Measurements from ENCODE around the gene CACNA1S. TPM values are rescaled to one million over a fixed set of nuclear protein-coding genes. Genes with fewer than 3 reads are reported as not detected.

CACNA1S gene
- total RNA-seq, 1 donor from 2014 or later = not detected

- Mint-ChIP-seq H3K4me1 (peaks cover 91% of the 10 kb centered on the region), H3K36me3 (ENCODE audit: low read depth) (peaks cover 17% of the 10 kb centered on the region), H3K9me3 (no peaks in the 10 kb centered on the region), H3K27ac (peak overlapping the region; percentile 97), H3K4me3 (no peak overlapping the region), H3K27me3 (no peaks in the 10 kb centered on the region)
- intact Hi-C loops (cut with micrococcal nuclease) = loop anchor here (1.0 kb wide), 2 partner anchors 10 to 348 kb away; partner anchors contain the start of gene DDX59
- TF ChIP-seq CTCF (IDR thresholded peaks at IDR 0.05) = no peak
- POLR2A ChIA-PET = interaction anchor here (0.8 to 1.8 kb wide), 4 partner anchors 8 to 47 kb away, joined by 4 to 7 read pairs (median 4); no protein-coding TSS in a partner anchor
- DNase-seq (no peak), ATAC-seq (ENCODE audit: low read depth) (no peak)
- CTCF ChIA-PET = interaction anchor here (1.1 to 9.7 kb wide), 3 partner anchors 8 to 46 kb away, joined by 6 to 53 read pairs (median 9); no protein-coding TSS in a partner anchor
Observed at GRCh38 chr1:201017828-201018163, 94.4 kb downstream of the CACNA1S start.

GRCh38 chr1:201016943-201017827, 95.0 kb downstream of the CACNA1S start:
- Mint-ChIP-seq H3K27ac (peak overlapping the region; percentile 97), H3K36me3 (ENCODE audit: low read depth) (peaks cover 16% of the 10 kb centered on the region), H3K9me3 (no peaks in the 10 kb centered on the region), H3K4me1 (peaks cover 91% of the 10 kb centered on the region), H3K27me3 (no peaks in the 10 kb centered on the region), H3K4me3 (peak overlapping the region; percentile 48)
- DNase-seq = peak; percentile 68
- TF ChIP-seq CTCF (IDR thresholded peaks at IDR 0.05) = no peak
- ChIA-PET POLR2A (interaction anchor here (0.6 to 1.8 kb wide), 5 partner anchors 9 to 155 kb away, joined by 4 to 9 read pairs (median 5); no protein-coding TSS in a partner anchor), CTCF (interaction anchor here (1.1 to 9.7 kb wide), 5 partner anchors 9 to 45 kb away, joined by 3 to 53 read pairs (median 9); no protein-coding TSS in a partner anchor)
- intact Hi-C loops (cut with micrococcal nuclease) = loop anchor here (1.0 kb wide), 2 partner anchors 10 to 348 kb away; partner anchors contain the start of gene DDX59
- peak; percentile 80 for ATAC-seq (ENCODE audit: low read depth)

- Mint-ChIP-seq H3K4me1 (peaks cover 87% of the 10 kb centered on the region), H3K36me3 (ENCODE audit: low read depth) (peaks cover 18% of the 10 kb centered on the region)
Observed at GRCh38 chr1:201016211-201016651, 96.0 kb downstream of the CACNA1S start.

GRCh38 chr1:201015551-201016091, 96.6 kb downstream of the CACNA1S start:
- H3K27ac Mint-ChIP-seq = peak overlapping the region; percentile 35
- DNase-seq (no peak), ATAC-seq (ENCODE audit: low read depth) (no peak)
- CTCF ChIA-PET = interaction anchor here (1.6 to 9.7 kb wide), 5 partner anchors 10 to 44 kb away, joined by 5 to 53 read pairs (median 9); no protein-coding TSS in a partner anchor
- no peak for TF ChIP-seq CTCF (IDR thresholded peaks at IDR 0.05)
- H3K27me3 Mint-ChIP-seq = no peaks in the 10 kb centered on the region
- POLR2A ChIA-PET = interaction anchor here (0.8 to 2.1 kb wide), 2 partner anchors 8 to 10 kb away, joined by 3 to 9 read pairs; partner anchors contain the start of gene KIF21B
- intact Hi-C loops (cut with micrococcal nuclease) = no loop called here
- no peaks in the 10 kb centered on the region for H3K9me3 Mint-ChIP-seq
- peaks cover 83% of the 10 kb centered on the region for H3K4me1 Mint-ChIP-seq
- H3K36me3 Mint-ChIP-seq (ENCODE audit: low read depth) = peaks cover 18% of the 10 kb centered on the region
- no peak overlapping the region for H3K4me3 Mint-ChIP-seq

More at GRCh38 chr1:201016211-201016651, 96.0 kb downstream of the CACNA1S start:
- H3K27ac Mint-ChIP-seq = no peak overlapping the region
- POLR2A ChIA-PET = interaction anchor here (1.6 to 2.1 kb wide), 3 partner anchors 10 to 45 kb away, joined by 4 to 9 read pairs (median 7); no protein-coding TSS in a partner anchor
- CTCF ChIA-PET = interaction anchor here (1.2 to 9.7 kb wide), 6 partner anchors 10 to 44 kb away, joined by 3 to 53 read pairs (median 9); no protein-coding TSS in a partner anchor
- no peaks in the 10 kb centered on the region for H3K27me3 Mint-ChIP-seq
- H3K9me3 Mint-ChIP-seq = no peaks in the 10 kb centered on the region
- H3K4me3 Mint-ChIP-seq = no peak overlapping the region
- intact Hi-C loops (cut with micrococcal nuclease) = no loop called here
- no peak for ATAC-seq (ENCODE audit: low read depth)
- no peak for DNase-seq
- TF ChIP-seq CTCF (IDR thresholded peaks at IDR 0.05) = no peak
